GM21526 (cell line): ENCODE data around the gene RTN4R.

Source experiments
- ATAC-seq: cut with Tn5 transposase; IDR thresholded peaks from one replicate; pipeline ENCODE4 v1.9.1; 2021; ENCODE audit warnings: moderate library complexity; ENCODE audit not compliant: unreplicated experiment, low FRiP score

The RTN4R gene

GRCh38 chr22:20243537-20244249 lies 24.4 kb downstream of the RTN4R start:
- ATAC-seq = no peak

- no peak for ATAC-seq
Observed at GRCh38 chr22:20243176-20243536, 25.0 kb downstream of the RTN4R start.

- no peak for ATAC-seq
Observed at GRCh38 chr22:20242393-20243175, 25.5 kb downstream of the RTN4R start.

- ATAC-seq = no peak
Observed at GRCh38 chr22:20241579-20242392, 26.3 kb downstream of the RTN4R start.

- no peak for ATAC-seq
Observed at GRCh38 chr22:20240900-20241299, 27.2 kb downstream of the RTN4R start.

GRCh38 chr22:20240447-20240764 lies 27.7 kb downstream of the RTN4R start:
- ATAC-seq = no peak

GRCh38 chr22:20239676-20240446 lies 28.3 kb downstream of the RTN4R start:
- no peak for ATAC-seq

GRCh38 chr22:20238901-20239675 lies 29.0 kb downstream of the RTN4R start:
- no peak for ATAC-seq

GRCh38 chr22:20238536-20238900 lies 29.6 kb downstream of the RTN4R start:
- no peak for ATAC-seq

GRCh38 chr22:20237480-20238440 lies 30.4 kb downstream of the RTN4R start:
- ATAC-seq = no peak

GRCh38 chr22:20236052-20236717 lies 31.9 kb downstream of the RTN4R start:
- ATAC-seq = no peak

- ATAC-seq = no peak
Observed at GRCh38 chr22:20235389-20235991, 32.6 kb downstream of the RTN4R start.

- no peak for ATAC-seq
Observed at GRCh38 chr22:20234760-20235388, 33.2 kb downstream of the RTN4R start.

- ATAC-seq = no peak
Observed at GRCh38 chr22:20234314-20234682, 33.8 kb downstream of the RTN4R start.

GRCh38 chr22:20233351-20234313 lies 34.5 kb downstream of the RTN4R start:
- ATAC-seq = no peak

GRCh38 chr22:20232781-20233180 lies 35.3 kb downstream of the RTN4R start:
- no peak for ATAC-seq
